PC-3 (cell line): ENCODE results near the gene POP4. TPM values are rescaled to one million over a fixed set of nuclear protein-coding genes. Genes with fewer than 3 reads are reported as not detected.

Experiments
- ATAC-seq: fragments of 200-7000 bp; cut with Tn5 transposase; 2 replicates; pipeline ENCODE4 v1.9.1; 2020; ENCODE audit warnings: mild to moderate bottlenecking, moderate library complexity
- BruUV-seq: library from RNA; stranded (reverse); fragments of 400-500 nt; replicated peaks from 2 replicates; lab custom pipeline; 2021; lab: Mats Ljungman, UMichigan
- CTCF ChIA-PET: fragments of 300-600 bp; sonication (Branson Sonifier 250); formaldehyde crosslinking; loops from one replicate; lab custom pipeline; 2022; ENCODE audit warnings: antibody characterized with exemption; lab: Charles Lee
- POLR2A ChIA-PET: fragments of 300-600 bp; sonication (Branson Sonifier 250); formaldehyde crosslinking; loops from one replicate; lab custom pipeline; 2022; ENCODE audit warnings: antibody characterized with exemption; ENCODE audit not compliant: unreplicated experiment; lab: Charles Lee
- DNase-seq: peaks from one replicate; pipeline ENCODE4 v3.0.0-alpha.2; 2015
- H2AFZ ChIP-seq: fragments of 300-600 bp; sonication (generic); 2 replicates; pipeline ENCODE4 v1.6.0; 2016; ENCODE audit warnings: antibody characterized with exemption, low read length
- H3F3A ChIP-seq: fragments of 300-600 bp; sonication (generic); one replicate; pipeline ENCODE4 v1.6.0; 2017; ENCODE audit warnings: antibody characterized with exemption, low read length, control low read depth, mild to moderate bottlenecking; ENCODE audit not compliant: unreplicated experiment
- H3K27ac ChIP-seq: fragments of 300-600 bp; sonication (generic); 2 replicates; pipeline ENCODE4 v1.5.1; 2016; ENCODE audit warnings: mild to moderate bottlenecking, low read length
- H3K27me3 ChIP-seq: fragments of 300-600 bp; sonication (generic); 2 replicates; pipeline ENCODE4 v1.6.1; 2016; ENCODE audit warnings: low read length, mixed read lengths
- H3K36me3 ChIP-seq: fragments of 300-600 bp; sonication (generic); 2 replicates; pipeline ENCODE4 v1.6.1; 2016; ENCODE audit warnings: low read depth, mixed run types, low read length, mixed read lengths
- H3K4me1 ChIP-seq: fragments of 300-600 bp; sonication (generic); 2 replicates; pipeline ENCODE4 v1.5.1; 2016; ENCODE audit warnings: low read length; ENCODE audit not compliant: insufficient read depth
- H3K4me2 ChIP-seq: fragments of 300-600 bp; sonication (generic); 2 replicates; pipeline ENCODE4 v1.6.0; 2016; ENCODE audit warnings: low read length
- H3K4me3 ChIP-seq: fragments of 300-600 bp; sonication (generic); 2 replicates; pipeline ENCODE4 v1.5.1; 2016; ENCODE audit warnings: mild to moderate bottlenecking, low read length, mixed read lengths
- H3K79me2 ChIP-seq: fragments of 300-600 bp; sonication (generic); 2 replicates; pipeline ENCODE4 v1.6.1; 2017; ENCODE audit warnings: low read length, mixed read lengths
- H3K9ac ChIP-seq: fragments of 300-600 bp; sonication (generic); 2 replicates; pipeline ENCODE4 v1.6.0; 2016; ENCODE audit warnings: mild to moderate bottlenecking, low read length
- H3K9me2 ChIP-seq: fragments of 300-600 bp; sonication (generic); replicated peaks from 2 replicates; pipeline ENCODE4 v1.6.1; 2016; ENCODE audit warnings: mixed run types, low read length, mixed read lengths
- H3K9me3 ChIP-seq: fragments of 300-600 bp; sonication (generic); 2 replicates; pipeline ENCODE4 v1.6.1; 2016; ENCODE audit warnings: low read length, mixed read lengths
- H4K20me1 ChIP-seq: fragments of 300-600 bp; sonication (generic); 2 replicates; pipeline ENCODE4 v1.6.1; 2016; ENCODE audit warnings: low read length, mixed read lengths
- EZH2 ChIP-seq: fragments of 300-600 bp; sonication (generic); IDR thresholded peaks from one replicate; pipeline ENCODE4 v1.6.1; 2017; ENCODE audit warnings: antibody characterized with exemption, mild to moderate bottlenecking, low read length; ENCODE audit not compliant: unreplicated experiment
- EZH2phosphoT487 ChIP-seq: fragments of 300-600 bp; sonication (generic); IDR thresholded peaks from 2 replicates; pipeline ENCODE4 v1.6.1; 2018; ENCODE audit warnings: mild to moderate bottlenecking, antibody characterized with exemption, low read length, borderline replicate concordance
- intact Hi-C: fragments of 100-400 bp; cut with micrococcal nuclease; formaldehyde crosslinking; loops from 2 replicates; pipeline ENCODE4 v1.9.0; 2023
- total RNA-seq: library from RNA; depleted of rRNA; stranded (reverse); fragments of >200 nt; gene quantifications from 2 replicates; pipeline ENCODE4 v1.2.3, GENCODE V29; 2014
- TF ChIP-seq, protein P1 (sequence below): fragments of 300-600 bp; sonication (generic); conservative IDR thresholded peaks from 2 replicates; pipeline ENCODE4 v1.5.1; 2017; ENCODE audit warnings: antibody characterized with exemption, low read depth, mild to moderate bottlenecking, low read length

POP4 gene
- total RNA-seq, 1 experiment from 2014 or later: 115 TPM

DNA sequence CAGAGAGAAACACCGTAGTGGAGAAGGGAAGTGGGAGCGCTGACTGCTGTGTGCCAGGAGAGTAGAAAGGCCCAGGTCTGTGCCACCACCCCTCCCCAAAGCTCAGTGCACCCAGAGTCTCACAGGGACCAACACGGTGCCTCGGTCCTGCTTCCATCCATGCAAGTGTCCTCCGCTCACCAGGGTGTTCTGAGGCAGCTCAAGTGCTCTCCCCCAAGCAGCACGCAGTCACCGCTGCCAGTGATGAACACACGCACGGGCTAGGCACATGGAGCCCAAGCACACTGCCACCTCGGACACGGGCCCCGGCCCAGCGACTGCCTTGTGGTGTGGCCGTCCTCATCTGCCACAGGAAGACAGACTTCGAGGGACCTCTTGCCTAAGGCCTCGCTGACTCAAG is 10.5 kb downstream of the POP4 start:
- Histone ChIP-seq H3K27ac (no peak overlapping the region), H3K9ac (no peak overlapping the region), H3K36me3 (peaks cover 4% of the 10 kb centered on the region; the same call in 1 of the 2 replicates), H3K9me3 (no peaks in the 10 kb centered on the region), H3K79me2 (no peaks in the 10 kb centered on the region), H3K4me3 (no peak overlapping the region), H3K9me2 (no peaks in the 10 kb centered on the region), H3K27me3 (no peaks in the 10 kb centered on the region), H3K4me2 (no peak overlapping the region), H2AFZ (no peak overlapping the region), H4K20me1 (no peaks in the 10 kb centered on the region), H3K4me1 (no peaks in the 10 kb centered on the region), H3F3A (no peaks in the 10 kb centered on the region)
- intact Hi-C loops: no loop called here
- DNase-seq (no peak), ATAC-seq (no peak)
- ChIA-PET POLR2A (no interaction called here), CTCF (no interaction called here)
- BruUV-seq: no TSS peak
- TF ChIP-seq, protein P1, sequence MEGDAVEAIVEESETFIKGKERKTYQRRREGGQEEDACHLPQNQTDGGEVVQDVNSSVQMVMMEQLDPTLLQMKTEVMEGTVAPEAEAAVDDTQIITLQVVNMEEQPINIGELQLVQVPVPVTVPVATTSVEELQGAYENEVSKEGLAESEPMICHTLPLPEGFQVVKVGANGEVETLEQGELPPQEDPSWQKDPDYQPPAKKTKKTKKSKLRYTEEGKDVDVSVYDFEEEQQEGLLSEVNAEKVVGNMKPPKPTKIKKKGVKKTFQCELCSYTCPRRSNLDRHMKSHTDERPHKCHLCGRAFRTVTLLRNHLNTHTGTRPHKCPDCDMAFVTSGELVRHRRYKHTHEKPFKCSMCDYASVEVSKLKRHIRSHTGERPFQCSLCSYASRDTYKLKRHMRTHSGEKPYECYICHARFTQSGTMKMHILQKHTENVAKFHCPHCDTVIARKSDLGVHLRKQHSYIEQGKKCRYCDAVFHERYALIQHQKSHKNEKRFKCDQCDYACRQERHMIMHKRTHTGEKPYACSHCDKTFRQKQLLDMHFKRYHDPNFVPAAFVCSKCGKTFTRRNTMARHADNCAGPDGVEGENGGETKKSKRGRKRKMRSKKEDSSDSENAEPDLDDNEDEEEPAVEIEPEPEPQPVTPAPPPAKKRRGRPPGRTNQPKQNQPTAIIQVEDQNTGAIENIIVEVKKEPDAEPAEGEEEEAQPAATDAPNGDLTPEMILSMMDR: no peak
- TF ChIP-seq EZH2: no peak
- no peak for TF ChIP-seq EZH2phosphoT487

GRCh38 chr19:29617366-29618266 is 11.5 kb downstream of the POP4 start:
- H3K27ac ChIP-seq: no peak overlapping the region
- intact Hi-C loops: no loop called here
- no peaks in the 10 kb centered on the region for H3K27me3 ChIP-seq
- POLR2A ChIA-PET: no interaction called here
- H3K4me1 ChIP-seq: no peaks in the 10 kb centered on the region
- CTCF ChIA-PET: no interaction called here
- TF ChIP-seq EZH2phosphoT487 (no peak), EZH2 (no peak)
- TF ChIP-seq, protein P1: no peak
- H3K4me3 ChIP-seq: no peak overlapping the region
- no TSS peak for BruUV-seq
- H4K20me1 ChIP-seq: no peaks in the 10 kb centered on the region
- no peak overlapping the region for H2AFZ ChIP-seq
- H3K4me2 ChIP-seq: no peak overlapping the region
- ATAC-seq: no peak
- H3K36me3 ChIP-seq: no peaks in the 10 kb centered on the region; the same call in 1 of the 2 replicates
- DNase-seq: no peak
- no peaks in the 10 kb centered on the region for H3K79me2 ChIP-seq
- no peaks in the 10 kb centered on the region for H3K9me2 ChIP-seq
- H3K9ac ChIP-seq: no peak overlapping the region
- no peaks in the 10 kb centered on the region for H3F3A ChIP-seq
- H3K9me3 ChIP-seq: no peaks in the 10 kb centered on the region

GRCh38 chr19:29618434-29618833 is 12.4 kb downstream of the POP4 start:
- H2AFZ ChIP-seq: no peak overlapping the region
- no peaks in the 10 kb centered on the region for H3K79me2 ChIP-seq
- no peaks in the 10 kb centered on the region for H4K20me1 ChIP-seq
- intact Hi-C loops: no loop called here
- ChIA-PET POLR2A (no interaction called here), CTCF (no interaction called here)
- DNase-seq: no peak
- no TSS peak for BruUV-seq
- no peaks in the 10 kb centered on the region for H3K9me2 ChIP-seq
- H3F3A ChIP-seq: no peaks in the 10 kb centered on the region
- H3K9ac ChIP-seq: no peak overlapping the region
- no peak overlapping the region for H3K4me2 ChIP-seq
- H3K36me3 ChIP-seq: no peaks in the 10 kb centered on the region; the same call in 1 of the 2 replicates
- H3K9me3 ChIP-seq: no peaks in the 10 kb centered on the region
- no peaks in the 10 kb centered on the region for H3K4me1 ChIP-seq
- no peaks in the 10 kb centered on the region for H3K27me3 ChIP-seq
- H3K27ac ChIP-seq: no peak overlapping the region
- no peak for ATAC-seq
- no peak overlapping the region for H3K4me3 ChIP-seq
- TF ChIP-seq, protein P1: no peak
- no peak for TF ChIP-seq EZH2phosphoT487
- TF ChIP-seq EZH2: no peak
